PC-3 (cell line): Measurements from ENCODE around the gene ZNF292. TPM values are rescaled to one million over a fixed set of nuclear protein-coding genes. Genes with fewer than 3 reads are reported as not detected.

Experiments
- ATAC-seq: fragments of 200-7000 bp; cut with Tn5 transposase; 2 replicates; pipeline ENCODE4 v1.9.1; 2020; ENCODE audit warnings: mild to moderate bottlenecking, moderate library complexity
- BruUV-seq: library from RNA; stranded (reverse); fragments of 400-500 nt; replicated peaks from 2 replicates; lab custom pipeline; 2021; lab: Mats Ljungman, UMichigan
- CTCF ChIA-PET: fragments of 300-600 bp; sonication (Branson Sonifier 250); formaldehyde crosslinking; loops from one replicate; lab custom pipeline; 2022; ENCODE audit warnings: antibody characterized with exemption; lab: Charles Lee
- POLR2A ChIA-PET: fragments of 300-600 bp; sonication (Branson Sonifier 250); formaldehyde crosslinking; loops from one replicate; lab custom pipeline; 2022; ENCODE audit warnings: antibody characterized with exemption; ENCODE audit not compliant: unreplicated experiment; lab: Charles Lee
- DNase-seq: peaks from one replicate; pipeline ENCODE4 v3.0.0-alpha.2; 2015
- H2AFZ ChIP-seq: fragments of 300-600 bp; sonication (generic); 2 replicates; pipeline ENCODE4 v1.6.0; 2016; ENCODE audit warnings: antibody characterized with exemption, low read length
- H3F3A ChIP-seq: fragments of 300-600 bp; sonication (generic); one replicate; pipeline ENCODE4 v1.6.0; 2017; ENCODE audit warnings: antibody characterized with exemption, low read length, control low read depth, mild to moderate bottlenecking; ENCODE audit not compliant: unreplicated experiment
- H3K27ac ChIP-seq: fragments of 300-600 bp; sonication (generic); 2 replicates; pipeline ENCODE4 v1.5.1; 2016; ENCODE audit warnings: mild to moderate bottlenecking, low read length
- H3K27me3 ChIP-seq: fragments of 300-600 bp; sonication (generic); 2 replicates; pipeline ENCODE4 v1.6.1; 2016; ENCODE audit warnings: low read length, mixed read lengths
- H3K36me3 ChIP-seq: fragments of 300-600 bp; sonication (generic); 2 replicates; pipeline ENCODE4 v1.6.1; 2016; ENCODE audit warnings: low read depth, mixed run types, low read length, mixed read lengths
- H3K4me1 ChIP-seq: fragments of 300-600 bp; sonication (generic); 2 replicates; pipeline ENCODE4 v1.5.1; 2016; ENCODE audit warnings: low read length; ENCODE audit not compliant: insufficient read depth
- H3K4me2 ChIP-seq: fragments of 300-600 bp; sonication (generic); 2 replicates; pipeline ENCODE4 v1.6.0; 2016; ENCODE audit warnings: low read length
- H3K4me3 ChIP-seq: fragments of 300-600 bp; sonication (generic); 2 replicates; pipeline ENCODE4 v1.5.1; 2016; ENCODE audit warnings: mild to moderate bottlenecking, low read length, mixed read lengths
- H3K79me2 ChIP-seq: fragments of 300-600 bp; sonication (generic); 2 replicates; pipeline ENCODE4 v1.6.1; 2017; ENCODE audit warnings: low read length, mixed read lengths
- H3K9ac ChIP-seq: fragments of 300-600 bp; sonication (generic); 2 replicates; pipeline ENCODE4 v1.6.0; 2016; ENCODE audit warnings: mild to moderate bottlenecking, low read length
- H3K9me2 ChIP-seq: fragments of 300-600 bp; sonication (generic); replicated peaks from 2 replicates; pipeline ENCODE4 v1.6.1; 2016; ENCODE audit warnings: mixed run types, low read length, mixed read lengths
- H3K9me3 ChIP-seq: fragments of 300-600 bp; sonication (generic); 2 replicates; pipeline ENCODE4 v1.6.1; 2016; ENCODE audit warnings: low read length, mixed read lengths
- H4K20me1 ChIP-seq: fragments of 300-600 bp; sonication (generic); 2 replicates; pipeline ENCODE4 v1.6.1; 2016; ENCODE audit warnings: low read length, mixed read lengths
- EZH2 ChIP-seq: fragments of 300-600 bp; sonication (generic); IDR thresholded peaks from one replicate; pipeline ENCODE4 v1.6.1; 2017; ENCODE audit warnings: antibody characterized with exemption, mild to moderate bottlenecking, low read length; ENCODE audit not compliant: unreplicated experiment
- EZH2phosphoT487 ChIP-seq: fragments of 300-600 bp; sonication (generic); IDR thresholded peaks from 2 replicates; pipeline ENCODE4 v1.6.1; 2018; ENCODE audit warnings: mild to moderate bottlenecking, antibody characterized with exemption, low read length, borderline replicate concordance
- intact Hi-C: fragments of 100-400 bp; cut with micrococcal nuclease; formaldehyde crosslinking; loops from 2 replicates; pipeline ENCODE4 v1.9.0; 2023
- total RNA-seq: library from RNA; depleted of rRNA; stranded (reverse); fragments of >200 nt; gene quantifications from 2 replicates; pipeline ENCODE4 v1.2.3, GENCODE V29; 2014
- TF ChIP-seq, protein P1 (sequence below): fragments of 300-600 bp; sonication (generic); conservative IDR thresholded peaks from 2 replicates; pipeline ENCODE4 v1.5.1; 2017; ENCODE audit warnings: antibody characterized with exemption, low read depth, mild to moderate bottlenecking, low read length

The ZNF292 gene
- total RNA-seq, 1 experiment from 2014 or later = 8.9 TPM

DNA sequence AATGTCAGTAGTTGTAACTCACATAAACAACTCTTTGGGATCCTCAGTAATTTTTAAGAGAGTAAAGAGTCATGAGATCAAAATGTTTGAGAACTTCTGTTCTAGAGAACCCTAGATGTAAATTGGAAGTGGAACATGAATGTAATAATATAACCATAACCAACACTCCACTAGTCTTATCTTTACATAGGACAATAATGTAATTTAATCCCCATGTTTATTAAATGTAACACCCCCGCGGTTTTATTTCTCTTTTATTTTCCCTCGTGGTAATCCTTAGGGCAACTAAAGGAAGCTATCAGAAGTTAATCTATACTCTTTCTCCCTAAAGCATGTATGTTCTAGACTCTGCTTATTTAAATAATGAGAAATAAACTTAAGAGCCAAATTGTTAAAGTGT is 54.4 kb downstream of the ZNF292 start:
- peaks cover 92% of the 10 kb centered on the region for H3K79me2 ChIP-seq
- no peak for ATAC-seq
- no peak for DNase-seq
- CTCF ChIA-PET = no interaction called here
- H3K9ac ChIP-seq = no peak overlapping the region
- POLR2A ChIA-PET = no interaction called here
- H3K4me1 ChIP-seq = peaks cover 7% of the 10 kb centered on the region; the same call in 1 of the 2 replicates
- no peak overlapping the region for H3K4me2 ChIP-seq
- no peak overlapping the region for H3K27ac ChIP-seq
- no peaks in the 10 kb centered on the region for H3F3A ChIP-seq
- 0 out of 2 replicates have a peak, but pooled peaks cover 4% of the 10 kb centered on the region for H4K20me1 ChIP-seq
- H3K27me3 ChIP-seq = no peaks in the 10 kb centered on the region
- H3K36me3 ChIP-seq = no peaks in the 10 kb centered on the region
- no peak overlapping the region for H2AFZ ChIP-seq
- H3K9me2 ChIP-seq = no peaks in the 10 kb centered on the region
- no TSS peak for BruUV-seq
- TF ChIP-seq, protein P1, sequence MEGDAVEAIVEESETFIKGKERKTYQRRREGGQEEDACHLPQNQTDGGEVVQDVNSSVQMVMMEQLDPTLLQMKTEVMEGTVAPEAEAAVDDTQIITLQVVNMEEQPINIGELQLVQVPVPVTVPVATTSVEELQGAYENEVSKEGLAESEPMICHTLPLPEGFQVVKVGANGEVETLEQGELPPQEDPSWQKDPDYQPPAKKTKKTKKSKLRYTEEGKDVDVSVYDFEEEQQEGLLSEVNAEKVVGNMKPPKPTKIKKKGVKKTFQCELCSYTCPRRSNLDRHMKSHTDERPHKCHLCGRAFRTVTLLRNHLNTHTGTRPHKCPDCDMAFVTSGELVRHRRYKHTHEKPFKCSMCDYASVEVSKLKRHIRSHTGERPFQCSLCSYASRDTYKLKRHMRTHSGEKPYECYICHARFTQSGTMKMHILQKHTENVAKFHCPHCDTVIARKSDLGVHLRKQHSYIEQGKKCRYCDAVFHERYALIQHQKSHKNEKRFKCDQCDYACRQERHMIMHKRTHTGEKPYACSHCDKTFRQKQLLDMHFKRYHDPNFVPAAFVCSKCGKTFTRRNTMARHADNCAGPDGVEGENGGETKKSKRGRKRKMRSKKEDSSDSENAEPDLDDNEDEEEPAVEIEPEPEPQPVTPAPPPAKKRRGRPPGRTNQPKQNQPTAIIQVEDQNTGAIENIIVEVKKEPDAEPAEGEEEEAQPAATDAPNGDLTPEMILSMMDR = no peak
- no peak for TF ChIP-seq EZH2
- TF ChIP-seq EZH2phosphoT487 = no peak
- no peak overlapping the region for H3K4me3 ChIP-seq
- no peaks in the 10 kb centered on the region for H3K9me3 ChIP-seq
- intact Hi-C loops = no loop called here

DNA sequence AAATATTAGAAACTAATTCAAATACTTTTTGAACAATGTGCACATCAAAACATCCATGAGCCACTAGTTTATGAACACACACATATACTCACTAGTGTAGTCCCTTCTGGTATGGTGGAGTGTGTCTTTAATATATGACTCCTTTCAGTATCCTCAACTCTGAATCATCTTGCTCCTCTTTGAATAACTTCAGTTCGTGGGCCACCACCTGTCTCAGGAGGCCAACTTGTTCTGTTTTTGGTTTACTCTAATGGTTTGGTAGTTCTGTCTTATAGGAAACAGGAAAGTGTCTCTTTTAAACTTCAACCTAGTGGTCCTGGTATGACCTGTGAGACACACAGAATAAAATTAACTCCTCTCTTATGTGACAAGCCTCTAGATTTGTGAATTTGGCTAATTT is 55.6 kb downstream of the ZNF292 start:
- H3K36me3 ChIP-seq = no peaks in the 10 kb centered on the region
- CTCF ChIA-PET = no interaction called here
- H3K4me2 ChIP-seq = no peak overlapping the region
- DNase-seq (no peak), ATAC-seq (no peak)
- no peaks in the 10 kb centered on the region for H3K9me2 ChIP-seq
- no peak overlapping the region for H3K4me3 ChIP-seq
- POLR2A ChIA-PET = no interaction called here
- TF ChIP-seq, protein P1 = no peak
- TF ChIP-seq EZH2 = no peak
- intact Hi-C loops = no loop called here
- no peaks in the 10 kb centered on the region for H3K27me3 ChIP-seq
- H3K9me3 ChIP-seq = no peaks in the 10 kb centered on the region
- H4K20me1 ChIP-seq = 0 out of 2 replicates have a peak, but pooled peaks cover 4% of the 10 kb centered on the region
- H3F3A ChIP-seq = no peaks in the 10 kb centered on the region
- no TSS peak for BruUV-seq
- no peak overlapping the region for H3K9ac ChIP-seq
- no peak overlapping the region for H3K27ac ChIP-seq
- H3K4me1 ChIP-seq = peaks cover 7% of the 10 kb centered on the region; the same call in 1 of the 2 replicates
- H3K79me2 ChIP-seq = peaks cover 85% of the 10 kb centered on the region
- H2AFZ ChIP-seq = no peak overlapping the region

DNA sequence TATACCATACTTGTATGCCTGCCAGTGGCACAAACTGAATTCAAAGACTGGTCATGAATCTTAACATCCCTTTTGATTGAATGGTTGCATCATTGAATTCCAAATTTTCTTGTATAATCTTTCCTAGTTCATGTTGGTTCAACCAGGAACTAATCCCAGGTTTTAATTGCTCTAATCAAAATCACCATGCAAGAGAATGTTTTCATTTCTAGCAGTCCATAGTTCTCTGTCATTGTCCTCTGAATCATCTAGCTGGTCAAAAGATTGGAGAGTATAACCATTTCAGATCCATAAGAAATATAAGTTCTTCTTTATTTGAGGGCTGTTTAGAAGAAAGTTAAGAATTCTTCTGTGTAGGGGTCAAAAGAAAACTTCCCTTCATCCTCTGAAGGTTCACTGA is 57.2 kb downstream of the ZNF292 start:
- Histone ChIP-seq H2AFZ (no peak overlapping the region), H3K9ac (no peak overlapping the region), H4K20me1 (0 out of 2 replicates have a peak, but pooled peaks cover 4% of the 10 kb centered on the region), H3K27ac (peak overlapping the region; percentile 11; the same call in 1 of the 2 replicates), H3K9me3 (no peaks in the 10 kb centered on the region), H3K27me3 (no peaks in the 10 kb centered on the region), H3K4me1 (peaks cover 7% of the 10 kb centered on the region; the same call in 1 of the 2 replicates), H3K4me3 (no peak overlapping the region), H3K9me2 (no peaks in the 10 kb centered on the region), H3F3A (no peaks in the 10 kb centered on the region), H3K79me2 (peaks cover 69% of the 10 kb centered on the region), H3K4me2 (no peak overlapping the region), H3K36me3 (peaks cover 12% of the 10 kb centered on the region)
- intact Hi-C loops = no loop called here
- ChIA-PET CTCF (no interaction called here), POLR2A (no interaction called here)
- ATAC-seq = no peak
- TF ChIP-seq, protein P1 = no peak
- TF ChIP-seq EZH2 = no peak
- TF ChIP-seq EZH2phosphoT487 = no peak
- no peak for DNase-seq
- no TSS peak for BruUV-seq
